Measurements from ENCODE around the gene PRKCA. TPM values are rescaled to one million over a fixed set of nuclear protein-coding genes. Genes with fewer than 3 reads are reported as not detected.

PRKCA gene
- total RNA-seq, 1 experiment from 2014 or later = 4.4 TPM

GRCh38 chr17:66849032-66849655 lies 546.7 kb downstream of the PRKCA start:
- Histone ChIP-seq H4K20me1 (ENCODE audit: insufficient read depth, low read depth, low read length) (no peaks in the 10 kb centered on the region), H3K9me3 (ENCODE audit: low read length) (no peaks in the 10 kb centered on the region), H3K9me2 (replicated peaks; ENCODE audit: insufficient read depth, low read length) (no peaks in the 10 kb centered on the region), H3K27ac (ENCODE audit: low read length) (no peak overlapping the region), H3K9ac (ENCODE audit: low read length) (no peak overlapping the region), H3K36me3 (ENCODE audit: insufficient read depth, low read length) (no peaks in the 10 kb centered on the region), H3K4me1 (ENCODE audit: low read length) (peaks cover 5% of the 10 kb centered on the region), H3K79me2 (ENCODE audit: low read length) (no peaks in the 10 kb centered on the region), H2AFZ (ENCODE audit: low read length) (no peak overlapping the region), H3K27me3 (ENCODE audit: low read length) (no peaks in the 10 kb centered on the region), H3K4me2 (ENCODE audit: low read depth, low read length, poor library complexity, severe bottlenecking) (no peak overlapping the region), H3K4me3 (ENCODE audit: low read length) (no peak overlapping the region)
- no peak for DNase-seq

- H3K9me2 ChIP-seq (replicated peaks; ENCODE audit: insufficient read depth, low read length) = no peaks in the 10 kb centered on the region
- DNase-seq = no peak
- no peaks in the 10 kb centered on the region for H3K9me3 ChIP-seq (ENCODE audit: low read length)
- H3K79me2 ChIP-seq (ENCODE audit: low read length) = no peaks in the 10 kb centered on the region
- no peaks in the 10 kb centered on the region for H3K27me3 ChIP-seq (ENCODE audit: low read length)
- no peak overlapping the region for H3K9ac ChIP-seq (ENCODE audit: low read length)
- H2AFZ ChIP-seq (ENCODE audit: low read length) = no peak overlapping the region
- peaks cover 5% of the 10 kb centered on the region for H3K4me1 ChIP-seq (ENCODE audit: low read length)
- H4K20me1 ChIP-seq (ENCODE audit: insufficient read depth, low read depth, low read length) = no peaks in the 10 kb centered on the region
- H3K27ac ChIP-seq (ENCODE audit: low read length) = no peak overlapping the region
- no peak overlapping the region for H3K4me3 ChIP-seq (ENCODE audit: low read length)
- no peaks in the 10 kb centered on the region for H3K36me3 ChIP-seq (ENCODE audit: insufficient read depth, low read length)
- no peak overlapping the region for H3K4me2 ChIP-seq (ENCODE audit: low read depth, low read length, poor library complexity, severe bottlenecking)
Measured at GRCh38 chr17:66849851-66850580, 547.6 kb downstream of the PRKCA start.

GRCh38 chr17:66850692-66851091 lies 548.3 kb downstream of the PRKCA start:
- Histone ChIP-seq H4K20me1 (ENCODE audit: insufficient read depth, low read depth, low read length) (no peaks in the 10 kb centered on the region), H3K9ac (ENCODE audit: low read length) (no peak overlapping the region), H3K9me2 (replicated peaks; ENCODE audit: insufficient read depth, low read length) (no peaks in the 10 kb centered on the region), H3K36me3 (ENCODE audit: insufficient read depth, low read length) (no peaks in the 10 kb centered on the region), H3K27ac (ENCODE audit: low read length) (no peak overlapping the region), H3K4me3 (ENCODE audit: low read length) (no peak overlapping the region), H2AFZ (ENCODE audit: low read length) (no peak overlapping the region), H3K27me3 (ENCODE audit: low read length) (no peaks in the 10 kb centered on the region), H3K4me2 (ENCODE audit: low read depth, low read length, poor library complexity, severe bottlenecking) (no peak overlapping the region), H3K9me3 (ENCODE audit: low read length) (no peaks in the 10 kb centered on the region), H3K79me2 (ENCODE audit: low read length) (no peaks in the 10 kb centered on the region), H3K4me1 (ENCODE audit: low read length) (peaks cover 5% of the 10 kb centered on the region)
- no peak for DNase-seq

GRCh38 chr17:66855204-66855603 lies 552.8 kb downstream of the PRKCA start:
- Histone ChIP-seq H3K9ac (ENCODE audit: low read length) (no peak overlapping the region), H2AFZ (ENCODE audit: low read length) (no peak overlapping the region), H3K9me3 (ENCODE audit: low read length) (no peaks in the 10 kb centered on the region), H3K4me1 (ENCODE audit: low read length) (no peaks in the 10 kb centered on the region), H3K36me3 (ENCODE audit: insufficient read depth, low read length) (no peaks in the 10 kb centered on the region), H3K27me3 (ENCODE audit: low read length) (no peaks in the 10 kb centered on the region), H3K9me2 (replicated peaks; ENCODE audit: insufficient read depth, low read length) (no peaks in the 10 kb centered on the region), H3K79me2 (ENCODE audit: low read length) (no peaks in the 10 kb centered on the region), H4K20me1 (ENCODE audit: insufficient read depth, low read depth, low read length) (no peaks in the 10 kb centered on the region), H3K27ac (ENCODE audit: low read length) (no peak overlapping the region), H3K4me2 (ENCODE audit: low read depth, low read length, poor library complexity, severe bottlenecking) (no peak overlapping the region), H3K4me3 (ENCODE audit: low read length) (no peak overlapping the region)
- peak; percentile 65 for DNase-seq

GRCh38 chr17:66858226-66859083 lies 556.0 kb downstream of the PRKCA start:
- Histone ChIP-seq H3K4me3 (ENCODE audit: low read length) (no peak overlapping the region), H3K4me2 (ENCODE audit: low read depth, low read length, poor library complexity, severe bottlenecking) (no peak overlapping the region), H2AFZ (ENCODE audit: low read length) (no peak overlapping the region), H3K4me1 (ENCODE audit: low read length) (no peaks in the 10 kb centered on the region), H3K27ac (ENCODE audit: low read length) (no peak overlapping the region), H4K20me1 (ENCODE audit: insufficient read depth, low read depth, low read length) (no peaks in the 10 kb centered on the region), H3K9me3 (ENCODE audit: low read length) (no peaks in the 10 kb centered on the region), H3K79me2 (ENCODE audit: low read length) (no peaks in the 10 kb centered on the region), H3K9me2 (replicated peaks; ENCODE audit: insufficient read depth, low read length) (no peaks in the 10 kb centered on the region), H3K27me3 (ENCODE audit: low read length) (no peaks in the 10 kb centered on the region), H3K36me3 (ENCODE audit: insufficient read depth, low read length) (no peaks in the 10 kb centered on the region), H3K9ac (ENCODE audit: low read length) (no peak overlapping the region)
- DNase-seq = no peak

GRCh38 chr17:66859353-66859752 lies 556.9 kb downstream of the PRKCA start:
- Histone ChIP-seq H3K27ac (ENCODE audit: low read length) (no peak overlapping the region), H4K20me1 (ENCODE audit: insufficient read depth, low read depth, low read length) (no peaks in the 10 kb centered on the region), H2AFZ (ENCODE audit: low read length) (no peak overlapping the region), H3K36me3 (ENCODE audit: insufficient read depth, low read length) (no peaks in the 10 kb centered on the region), H3K79me2 (ENCODE audit: low read length) (no peaks in the 10 kb centered on the region), H3K9me3 (ENCODE audit: low read length) (no peaks in the 10 kb centered on the region), H3K4me1 (ENCODE audit: low read length) (no peaks in the 10 kb centered on the region), H3K27me3 (ENCODE audit: low read length) (no peaks in the 10 kb centered on the region), H3K4me3 (ENCODE audit: low read length) (no peak overlapping the region), H3K9me2 (replicated peaks; ENCODE audit: insufficient read depth, low read length) (no peaks in the 10 kb centered on the region), H3K9ac (ENCODE audit: low read length) (no peak overlapping the region), H3K4me2 (ENCODE audit: low read depth, low read length, poor library complexity, severe bottlenecking) (no peak overlapping the region)
- no peak for DNase-seq

GRCh38 chr17:66860204-66860603 lies 557.8 kb downstream of the PRKCA start:
- no peaks in the 10 kb centered on the region for H4K20me1 ChIP-seq (ENCODE audit: insufficient read depth, low read depth, low read length)
- no peaks in the 10 kb centered on the region for H3K36me3 ChIP-seq (ENCODE audit: insufficient read depth, low read length)
- no peak overlapping the region for H2AFZ ChIP-seq (ENCODE audit: low read length)
- no peak overlapping the region for H3K4me2 ChIP-seq (ENCODE audit: low read depth, low read length, poor library complexity, severe bottlenecking)
- H3K4me1 ChIP-seq (ENCODE audit: low read length) = no peaks in the 10 kb centered on the region
- no peaks in the 10 kb centered on the region for H3K79me2 ChIP-seq (ENCODE audit: low read length)
- H3K9me2 ChIP-seq (replicated peaks; ENCODE audit: insufficient read depth, low read length) = no peaks in the 10 kb centered on the region
- DNase-seq = no peak
- no peak overlapping the region for H3K9ac ChIP-seq (ENCODE audit: low read length)
- no peak overlapping the region for H3K4me3 ChIP-seq (ENCODE audit: low read length)
- no peaks in the 10 kb centered on the region for H3K9me3 ChIP-seq (ENCODE audit: low read length)
- no peak overlapping the region for H3K27ac ChIP-seq (ENCODE audit: low read length)
- no peaks in the 10 kb centered on the region for H3K27me3 ChIP-seq (ENCODE audit: low read length)

Data from Karpas-422 (cell line).